ENCODE data around the gene CCNL2.
"Not testable (repeated sequence)": the region's sequence is repeated elsewhere in the genome, so short reads cannot be mapped to it uniquely, and the experiment has no call there.

Gene CCNL2

DNA sequence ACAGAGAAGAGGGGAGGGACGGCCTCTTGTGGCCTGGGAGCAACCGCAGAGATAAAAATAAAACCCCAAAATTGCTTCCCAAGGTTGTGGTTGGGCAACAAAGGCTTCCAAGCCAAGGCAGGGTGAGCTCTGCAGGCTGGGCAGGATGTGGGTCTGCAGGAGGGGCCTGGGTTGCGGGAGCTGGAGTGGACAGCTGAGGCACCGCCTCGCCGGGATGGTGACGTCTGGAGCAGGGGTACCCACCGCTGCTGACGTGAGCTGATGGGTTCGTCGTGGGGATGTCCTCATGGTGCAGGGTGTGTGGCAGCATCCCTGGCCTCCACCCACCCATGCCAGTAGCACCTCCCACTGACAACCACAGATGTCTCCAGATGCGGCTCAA is 27.8 kb downstream of the CCNL2 start:
- DNase-seq = no peak

DNA sequence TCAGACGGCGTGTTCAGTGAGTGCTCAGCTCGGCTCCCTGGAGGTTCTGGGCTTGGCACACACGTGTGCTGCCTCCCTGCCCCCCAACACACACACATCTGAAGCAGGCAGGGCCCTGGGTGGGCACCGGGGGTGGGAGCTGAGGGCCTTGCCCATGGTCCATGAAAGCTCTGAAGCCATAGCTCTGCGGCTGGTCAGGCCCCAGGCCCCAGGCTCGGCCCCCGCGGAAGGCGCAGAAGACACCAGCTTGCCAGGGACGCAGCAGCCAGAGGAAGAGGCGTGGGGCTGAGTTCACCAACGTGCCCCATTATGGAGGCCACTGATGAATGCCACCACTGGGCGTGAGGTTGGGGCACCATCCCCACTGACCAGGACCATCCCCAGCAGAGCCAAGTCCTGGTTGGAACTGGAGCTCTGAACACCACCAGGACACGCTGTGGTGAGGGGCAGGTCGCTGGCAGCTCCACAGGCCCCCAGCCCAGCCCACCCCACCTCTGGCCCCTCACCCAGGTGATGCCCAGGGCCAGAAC is 28.3 kb downstream of the CCNL2 start:
- no peak for DNase-seq

DNA sequence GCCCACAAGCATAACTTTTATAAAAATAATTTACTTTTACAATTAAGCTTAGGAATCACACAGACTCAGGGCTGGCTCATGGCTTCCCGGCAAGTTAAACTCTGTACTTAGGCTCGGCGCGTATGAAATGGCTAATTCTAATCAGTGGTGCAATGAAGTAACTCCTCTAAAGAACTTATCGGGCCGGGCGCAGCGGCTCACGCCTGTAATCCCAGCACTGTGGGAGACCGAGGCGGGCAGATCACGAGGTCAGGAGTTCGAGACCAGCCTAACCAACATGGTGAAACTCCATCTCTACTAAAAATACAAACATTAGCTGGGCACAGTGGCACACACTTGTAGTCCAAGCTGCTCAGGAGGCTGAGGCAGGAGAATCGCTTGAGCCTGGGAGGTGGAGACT is 29.0 kb downstream of the CCNL2 start:
- DNase-seq = not testable (repeated sequence)

DNA sequence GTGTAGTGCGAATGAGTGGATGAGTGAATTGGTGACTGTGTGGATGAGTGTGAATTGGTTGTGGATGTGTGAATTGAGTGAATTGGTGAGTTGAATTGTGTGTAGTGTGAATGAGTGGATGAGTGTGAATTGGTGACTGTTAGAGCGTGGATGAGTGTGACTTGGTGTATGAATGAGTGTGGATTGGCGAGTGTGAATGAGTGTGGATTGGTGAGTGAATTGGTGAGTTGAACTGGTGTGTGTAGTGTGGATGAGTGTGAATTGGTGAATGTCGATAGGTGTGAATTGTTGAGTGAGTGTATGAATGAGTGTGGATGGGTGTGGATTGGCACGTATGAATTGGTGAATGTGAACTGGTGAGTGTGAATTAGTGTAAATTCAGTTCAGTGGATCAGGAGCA is 31.8 kb downstream of the CCNL2 start:
- no peak for DNase-seq

DNA sequence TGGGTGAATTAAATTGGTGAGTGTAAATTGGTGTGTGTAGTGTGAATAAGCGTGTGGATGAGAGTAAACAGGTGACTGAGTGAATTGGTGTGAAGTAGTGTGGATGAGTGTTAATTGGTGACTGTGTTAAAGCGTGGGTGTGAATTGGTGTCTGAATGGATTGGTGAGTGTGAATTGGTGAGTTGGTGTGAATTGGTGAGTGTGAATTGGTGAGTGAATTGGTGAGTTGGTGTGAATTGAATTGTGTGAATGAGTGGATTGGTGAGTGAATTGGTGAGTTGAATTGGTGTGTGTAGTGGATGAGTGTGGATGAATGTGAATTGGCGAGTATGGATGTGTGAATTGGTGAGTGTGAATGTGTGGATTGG is 32.5 kb downstream of the CCNL2 start:
- no peak for DNase-seq

DNA sequence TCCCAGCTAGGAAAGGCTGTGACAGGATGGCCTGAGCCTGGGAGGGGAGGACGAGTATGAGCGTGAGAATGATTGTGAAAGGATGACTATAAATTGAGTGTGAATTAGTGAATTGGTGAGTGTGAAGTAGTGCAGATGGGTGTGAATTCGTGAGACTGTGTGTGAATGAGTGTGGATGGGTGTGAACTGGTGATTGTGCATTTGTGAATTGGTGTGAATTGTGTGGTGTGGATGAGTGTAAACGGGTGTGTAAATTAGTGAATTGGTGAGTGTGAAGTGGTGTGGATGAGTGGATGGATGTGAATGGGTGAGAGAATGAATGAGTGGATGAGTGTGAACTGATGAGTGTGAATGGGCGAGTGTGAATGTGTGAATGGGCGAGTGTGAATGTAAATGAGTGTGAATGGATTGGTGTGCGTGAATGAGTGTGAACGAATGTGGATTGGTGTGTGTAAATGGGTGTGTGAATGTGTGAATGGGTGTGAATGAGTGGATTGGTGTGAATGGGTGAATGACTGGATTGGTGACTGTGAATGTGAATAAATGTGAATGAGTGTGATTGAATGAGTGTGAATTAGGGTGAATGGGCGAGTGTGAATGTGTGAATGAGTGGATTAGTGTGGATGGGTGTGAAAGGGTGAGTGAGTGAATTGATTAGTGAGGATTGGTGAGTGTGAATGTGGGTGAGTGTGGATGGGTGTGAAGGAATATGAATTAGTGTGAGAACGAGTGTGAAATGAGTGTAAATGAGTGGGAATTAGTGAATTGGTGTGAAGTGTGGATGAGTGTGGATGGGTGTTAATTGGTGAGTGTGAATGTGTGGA is 33.0 kb downstream of the CCNL2 start:
- DNase-seq = no peak

DNA sequence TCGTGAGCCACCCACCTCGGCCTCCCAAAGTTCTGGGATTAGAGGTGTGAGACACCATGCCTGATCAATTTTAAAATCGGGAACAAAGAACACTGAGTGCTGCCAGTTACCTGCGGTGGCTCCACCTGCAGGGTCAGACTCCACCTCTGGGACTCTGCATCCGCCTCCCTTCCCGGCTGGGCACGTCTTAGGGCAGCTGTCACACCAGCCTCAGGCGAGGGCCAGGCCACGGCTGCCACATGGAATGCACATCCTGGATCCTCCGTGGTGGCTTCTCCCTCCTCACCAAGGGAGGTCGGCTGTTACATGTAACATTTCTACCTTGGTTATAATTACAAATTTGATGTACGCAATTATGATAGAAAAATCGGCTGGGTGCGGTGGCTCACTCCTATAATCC is 34.9 kb downstream of the CCNL2 start:
- DNase-seq = no peak

DNA sequence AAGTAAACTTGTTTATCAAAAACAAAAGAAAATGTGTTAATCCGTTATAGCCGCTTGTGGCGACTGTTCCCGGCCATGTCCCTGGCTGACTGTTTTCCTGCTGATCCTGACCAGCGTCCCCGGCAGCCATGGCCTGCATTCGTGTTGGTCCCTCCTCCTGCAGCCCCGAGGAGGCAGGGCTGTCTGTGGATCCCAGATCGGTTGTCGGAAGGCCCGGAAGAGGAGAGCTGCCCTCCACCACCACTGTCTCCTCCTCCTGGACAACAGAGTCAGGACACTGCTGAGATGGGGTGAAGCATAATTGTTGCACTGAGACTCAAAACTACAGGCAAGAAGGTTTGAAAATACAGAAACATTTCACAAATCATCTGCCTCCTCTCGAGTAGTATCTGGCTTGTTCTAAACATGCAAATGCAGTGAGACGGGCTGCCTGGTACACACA is 37.1 kb downstream of the CCNL2 start:
- no peak for DNase-seq

DNA sequence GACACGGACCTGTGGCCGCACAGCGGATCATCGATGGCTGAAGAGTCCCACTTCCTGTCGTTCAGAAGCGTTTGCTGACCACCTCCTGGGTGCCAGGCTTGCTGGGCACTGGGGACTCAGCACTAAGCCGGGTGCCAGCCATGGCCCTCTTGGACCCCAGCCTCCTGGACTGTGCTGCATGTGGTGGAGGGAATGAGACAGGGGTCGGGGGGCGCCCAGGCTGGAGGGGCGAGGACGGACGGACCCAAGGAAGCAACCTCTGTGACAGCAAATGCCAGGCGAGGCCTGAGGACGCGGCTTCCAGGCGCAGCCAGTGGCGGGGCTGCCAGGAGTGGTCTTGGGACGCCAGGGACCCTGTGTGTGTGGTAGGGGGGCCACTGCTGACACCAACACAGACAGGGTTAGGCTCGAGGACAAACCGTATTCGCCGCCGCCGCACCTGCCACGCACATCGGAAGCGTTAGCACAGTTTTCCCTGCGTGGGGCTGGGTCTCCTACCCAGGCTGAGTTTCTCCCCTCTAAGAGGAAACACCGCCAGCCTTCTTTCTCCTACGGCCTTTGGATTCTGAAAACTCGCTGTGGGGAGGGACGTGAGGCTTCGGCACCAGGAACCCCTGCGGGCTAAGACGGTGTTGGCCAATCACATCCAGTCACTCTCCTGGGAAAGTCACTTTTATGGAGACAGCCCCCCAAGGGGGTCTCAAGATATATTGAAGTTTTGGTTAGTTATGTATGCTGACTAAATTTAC is 37.7 kb downstream of the CCNL2 start:
- no peak for DNase-seq

DNA sequence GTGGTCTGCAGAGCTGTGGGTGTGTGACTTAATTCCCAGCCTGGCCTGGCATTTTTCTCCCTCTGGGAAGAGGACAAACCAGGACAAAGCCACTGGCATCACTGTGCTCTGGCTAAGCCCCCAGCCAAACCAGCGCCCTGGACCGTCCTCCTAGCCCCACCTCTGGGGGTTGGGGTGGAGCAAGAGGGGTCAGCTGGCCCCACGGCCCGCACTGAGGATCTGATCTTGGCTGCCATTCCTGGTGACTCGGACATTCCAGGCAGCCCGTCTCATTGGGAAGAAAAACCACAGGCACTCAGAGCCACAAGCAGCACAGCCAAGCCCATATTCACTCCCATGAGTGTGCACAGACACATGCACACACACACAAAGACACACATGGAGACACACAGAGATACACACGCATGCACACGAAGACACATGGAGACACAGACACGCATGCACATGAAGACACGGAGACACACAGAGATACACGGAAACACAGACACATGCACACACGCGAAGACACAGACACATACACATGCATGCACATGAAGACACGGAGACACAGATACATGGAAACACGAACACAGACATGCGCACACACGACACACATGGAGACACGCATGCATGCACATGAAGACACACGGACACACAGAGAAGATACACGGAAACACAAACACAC is 38.5 kb downstream of the CCNL2 start:
- DNase-seq = no peak

DNA sequence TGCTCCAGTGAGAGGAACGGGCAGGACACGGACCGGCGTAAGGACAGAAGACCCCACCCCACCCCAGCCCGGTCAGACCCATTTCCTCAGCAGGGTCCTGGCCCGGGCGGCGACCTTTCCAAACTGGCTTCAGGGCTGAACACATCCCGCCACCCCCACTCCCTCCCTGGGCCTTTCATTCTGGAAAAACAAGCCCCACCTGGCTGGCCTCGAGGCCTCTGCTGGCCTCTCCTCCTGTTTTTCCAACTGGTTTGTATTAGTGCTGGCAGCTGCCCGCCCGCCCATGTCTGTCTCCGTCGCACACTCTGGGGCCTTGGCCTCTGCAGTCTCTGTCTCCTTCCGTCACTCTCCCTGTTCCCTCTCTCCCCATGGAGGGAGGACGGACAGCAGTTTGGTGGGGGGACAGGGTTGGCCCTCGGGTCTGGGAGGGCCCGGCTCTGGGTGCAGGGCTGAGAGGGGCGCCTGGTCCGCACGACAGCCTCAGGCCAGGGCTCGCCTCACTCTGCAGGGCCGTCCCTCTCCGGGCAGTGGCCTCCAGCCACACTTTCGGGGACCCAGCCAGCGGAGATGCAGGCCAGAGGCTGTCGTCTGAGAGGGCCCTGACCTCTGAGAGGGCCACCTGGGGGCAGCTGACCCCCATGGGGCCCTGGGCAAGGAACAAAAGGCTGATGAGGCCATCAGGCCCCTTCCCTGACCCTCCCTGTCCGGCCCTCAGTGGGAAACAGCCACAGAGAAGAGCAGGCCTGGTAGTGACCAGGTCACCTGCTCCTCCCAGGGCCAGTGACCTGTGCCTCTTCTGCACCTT is 39.3 kb downstream of the CCNL2 start:
- no peak for DNase-seq

DNA sequence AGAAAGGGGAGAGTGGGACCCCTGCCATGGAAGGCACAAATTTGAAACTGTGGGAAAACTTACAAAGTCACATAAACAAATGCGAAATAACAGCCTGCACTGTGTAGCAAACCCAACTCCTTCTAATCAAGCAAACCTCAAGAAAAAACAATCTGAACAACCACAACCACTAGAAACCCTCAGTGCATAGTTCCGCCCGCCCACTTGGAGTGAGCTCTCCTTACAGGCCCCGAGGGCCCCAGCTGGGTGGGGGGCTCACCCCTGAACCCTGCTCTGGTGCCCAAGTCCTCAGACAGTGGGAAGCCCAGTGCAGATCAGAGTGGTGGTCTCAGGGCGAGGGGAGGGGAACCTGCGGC is 39.8 kb downstream of the CCNL2 start:
- no peak for DNase-seq

DNA sequence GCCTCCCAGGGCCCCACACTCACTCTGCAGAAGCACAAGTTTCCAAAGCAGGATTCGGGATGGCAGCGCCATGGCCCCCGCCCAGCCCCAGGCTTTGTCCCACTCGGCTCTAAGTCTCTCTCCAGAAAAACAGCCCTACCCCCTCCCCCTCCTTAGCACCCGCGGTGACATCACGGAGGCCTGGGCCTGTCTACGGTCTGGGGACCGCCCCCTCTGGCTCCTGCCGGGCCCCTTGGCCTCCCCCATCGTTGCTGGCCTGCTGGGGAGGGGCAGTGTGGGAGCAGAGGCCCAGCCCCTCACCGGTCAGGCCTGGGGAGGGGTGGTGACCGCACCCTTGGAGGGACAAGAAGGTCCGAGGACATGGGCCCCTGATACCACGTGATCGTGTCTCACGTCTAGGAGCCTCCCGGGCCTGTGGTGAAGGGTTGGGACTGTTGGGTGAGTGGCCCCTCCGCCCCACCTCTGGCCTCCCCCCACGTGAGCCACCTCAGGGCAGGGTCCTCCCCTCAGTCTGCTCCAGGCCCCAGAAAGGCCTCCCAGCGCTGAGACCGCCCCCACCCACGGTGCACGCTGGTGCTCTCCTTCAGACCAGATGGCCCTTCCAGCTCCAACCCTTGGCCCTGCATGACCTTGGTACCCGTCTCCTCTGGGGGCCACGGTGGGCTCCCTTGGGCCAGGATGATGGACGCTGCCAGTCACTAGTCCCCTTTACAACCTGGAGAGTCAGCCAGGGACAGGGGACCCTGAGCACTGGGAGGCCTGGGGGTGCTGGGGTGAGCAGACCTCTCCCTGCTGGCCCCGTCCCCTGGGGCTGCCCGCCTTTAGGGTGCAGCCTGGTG is 40.5 kb downstream of the CCNL2 start, which contains the start of gene MXRA8:
Gene MXRA8 (minus strand): TSS at position 123 of the 839 bp plus-strand sequence. CDS start 51 bp downstream, at position 72.
- no peak for DNase-seq

DNA sequence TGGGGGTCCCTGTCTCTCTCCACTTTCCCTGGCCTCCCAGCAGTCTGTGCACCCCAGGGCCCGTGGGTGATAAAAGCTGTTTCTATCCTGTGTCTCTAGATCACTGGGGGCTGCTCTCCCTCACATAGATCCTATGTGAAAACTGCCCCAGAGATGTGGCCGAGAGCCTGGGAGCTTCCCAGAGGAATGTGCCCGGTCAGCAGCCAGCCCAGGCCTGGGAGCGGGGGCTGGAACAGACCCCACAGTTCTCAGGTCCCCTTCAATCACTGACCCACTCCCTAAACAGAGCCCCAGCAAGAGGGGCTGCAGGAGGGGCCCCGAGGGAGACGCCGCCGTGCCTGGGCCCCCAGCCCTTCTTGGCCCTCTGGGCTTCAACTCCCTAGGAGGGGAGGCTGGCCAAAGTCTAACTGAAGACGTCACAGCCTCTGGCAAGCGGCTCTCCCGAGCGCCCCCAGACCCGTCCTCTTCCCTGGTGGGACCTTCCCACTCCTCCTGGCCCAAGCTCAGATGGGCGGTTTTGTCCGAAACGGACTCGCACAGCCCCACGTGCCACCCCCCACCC is 41.2 kb downstream of the CCNL2 start:
- no peak for DNase-seq

DNA sequence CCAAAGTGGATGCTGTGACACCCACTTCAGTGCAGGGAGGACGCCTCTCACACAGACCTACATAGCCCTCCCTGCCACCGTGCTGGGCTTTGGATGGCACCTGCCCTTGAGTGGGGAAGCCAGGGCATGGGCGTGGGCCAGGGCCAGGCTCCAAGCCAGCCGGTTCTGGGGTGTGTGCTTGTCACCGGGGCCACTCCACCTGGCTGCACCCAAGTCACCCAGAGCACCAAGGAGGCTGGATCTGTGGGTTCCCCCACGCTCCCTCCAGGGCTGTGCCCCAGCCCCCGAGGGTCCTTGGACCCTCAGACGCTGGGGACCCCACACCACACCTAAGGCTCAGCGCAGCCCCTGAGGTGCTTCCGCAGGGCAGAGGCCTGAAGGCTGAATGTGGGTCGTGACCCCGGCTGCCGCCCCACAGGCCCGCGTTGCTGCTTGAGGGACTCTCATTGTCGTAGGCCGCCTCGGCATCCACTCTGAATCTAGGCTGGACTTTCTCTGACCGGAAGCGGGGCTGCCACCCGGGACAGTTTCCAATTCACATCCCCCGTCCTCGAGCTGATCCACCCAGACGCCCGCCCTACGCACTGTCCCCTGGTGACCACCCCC is 42.2 kb downstream of the CCNL2 start:
- DNase-seq = no peak

DNA sequence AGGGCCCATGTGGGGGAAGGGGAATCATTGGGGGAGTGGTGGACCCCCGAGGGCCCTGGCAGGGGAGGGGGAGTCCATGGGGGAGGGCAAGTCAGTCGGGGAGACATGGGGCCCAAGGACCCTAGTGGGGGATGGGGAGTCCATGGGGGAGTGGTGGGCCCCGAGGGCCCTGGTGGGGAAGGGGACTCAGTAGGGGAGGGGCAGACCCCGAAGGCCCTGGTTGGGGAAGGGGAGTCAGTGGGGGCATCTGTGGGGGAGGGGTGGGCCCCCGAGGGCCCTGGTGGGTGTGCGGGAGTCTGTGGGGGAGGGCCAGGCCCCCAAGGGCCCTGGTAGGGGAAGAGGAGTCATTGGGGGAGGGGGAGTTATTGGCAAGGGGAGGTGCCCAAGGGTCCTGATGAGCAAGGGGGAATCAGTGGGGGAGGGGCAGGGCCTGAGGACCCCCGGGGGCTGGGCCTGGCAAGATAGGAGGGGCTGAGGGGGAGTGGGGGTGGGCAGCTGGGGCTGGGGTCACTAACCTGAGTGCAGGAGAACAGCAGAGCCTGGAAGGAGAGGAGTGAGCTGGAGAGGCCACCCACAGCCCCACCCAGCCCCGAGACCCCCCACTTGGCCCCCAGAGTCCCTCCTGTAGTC is 42.9 kb downstream of the CCNL2 start:
- DNase-seq = no peak

DNA sequence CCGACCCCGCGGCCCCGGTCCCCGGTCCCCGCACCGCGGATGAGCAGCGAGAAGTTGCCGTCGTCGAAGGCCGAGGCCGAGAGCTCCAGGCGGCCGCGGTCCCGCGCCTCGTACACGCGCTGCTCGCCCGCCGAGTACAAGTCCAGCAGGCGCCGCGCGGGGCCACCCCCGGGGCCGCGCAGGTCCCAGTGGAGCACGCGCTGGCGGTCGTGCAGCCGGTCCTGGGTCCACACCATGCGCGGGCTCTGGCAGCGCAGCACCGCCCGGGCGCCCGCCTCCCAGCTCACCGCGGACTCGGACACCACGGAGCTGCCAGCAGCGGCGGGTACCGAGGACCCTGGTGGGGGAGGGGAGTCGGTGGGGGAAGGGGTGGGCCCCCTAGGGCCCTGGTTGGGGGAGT is 43.7 kb downstream of the CCNL2 start:
- no peak for DNase-seq

DNA sequence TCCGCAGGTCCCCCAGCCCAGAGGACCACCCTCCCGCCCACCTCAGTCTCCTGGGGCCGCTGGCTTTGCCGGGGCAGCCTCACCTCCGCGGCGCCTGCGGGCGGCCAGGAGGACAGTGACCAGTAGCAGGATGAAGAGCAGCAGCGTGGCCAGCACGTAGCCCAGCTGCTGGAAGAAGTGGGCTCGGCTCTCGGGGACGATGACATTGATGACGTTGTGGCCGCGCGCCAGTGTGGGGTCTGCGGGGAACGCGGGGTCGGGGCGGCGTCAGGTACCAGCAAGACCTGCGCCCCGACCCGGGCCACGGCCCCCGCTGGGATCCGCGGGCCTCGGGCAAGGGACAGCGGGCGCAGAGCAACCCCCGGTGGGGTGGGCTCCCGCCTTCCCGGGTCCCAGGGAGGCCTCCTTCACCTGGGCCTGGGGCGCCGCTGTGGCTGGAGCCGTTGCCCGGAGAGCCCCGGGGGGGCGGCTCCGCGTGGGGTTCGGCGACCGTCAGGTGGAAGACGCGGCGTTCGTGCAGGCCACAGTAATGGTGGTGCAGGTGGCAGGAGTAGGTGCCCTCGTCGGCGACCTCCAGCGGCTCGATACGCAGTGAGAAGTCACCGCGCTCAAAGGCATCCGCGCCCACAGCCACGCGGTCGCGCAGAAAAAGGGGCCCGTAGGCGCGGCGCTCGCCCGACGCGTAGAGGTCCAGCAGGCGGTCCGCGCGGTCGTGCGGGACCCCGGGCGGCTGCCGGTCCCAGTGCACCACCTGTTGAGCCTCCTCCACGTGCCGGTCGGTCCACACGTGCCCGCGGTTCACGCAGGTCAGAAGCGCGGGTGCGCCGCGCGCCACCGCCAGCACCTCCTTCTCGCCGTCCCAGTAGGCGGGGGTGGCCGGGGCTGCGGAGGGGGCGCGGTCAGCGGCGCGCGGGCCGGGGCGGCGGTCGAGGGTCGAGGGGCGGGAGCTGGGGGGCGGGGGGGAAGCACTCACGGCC is 44.6 kb downstream of the CCNL2 start:
- DNase-seq = no peak

Data from cortex of kidney (tissue), 1 donor.